GM19455 (cell line): ENCODE results near the gene IRF5.

Experiments
- ATAC-seq: cut with Tn5 transposase; IDR thresholded peaks from one replicate; pipeline ENCODE4 v1.9.1; 2021; ENCODE audit not compliant: unreplicated experiment

The IRF5 gene, protein sequence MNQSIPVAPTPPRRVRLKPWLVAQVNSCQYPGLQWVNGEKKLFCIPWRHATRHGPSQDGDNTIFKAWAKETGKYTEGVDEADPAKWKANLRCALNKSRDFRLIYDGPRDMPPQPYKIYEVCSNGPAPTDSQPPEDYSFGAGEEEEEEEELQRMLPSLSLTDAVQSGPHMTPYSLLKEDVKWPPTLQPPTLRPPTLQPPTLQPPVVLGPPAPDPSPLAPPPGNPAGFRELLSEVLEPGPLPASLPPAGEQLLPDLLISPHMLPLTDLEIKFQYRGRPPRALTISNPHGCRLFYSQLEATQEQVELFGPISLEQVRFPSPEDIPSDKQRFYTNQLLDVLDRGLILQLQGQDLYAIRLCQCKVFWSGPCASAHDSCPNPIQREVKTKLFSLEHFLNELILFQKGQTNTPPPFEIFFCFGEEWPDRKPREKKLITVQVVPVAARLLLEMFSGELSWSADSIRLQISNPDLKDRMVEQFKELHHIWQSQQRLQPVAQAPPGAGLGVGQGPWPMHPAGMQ

DNA sequence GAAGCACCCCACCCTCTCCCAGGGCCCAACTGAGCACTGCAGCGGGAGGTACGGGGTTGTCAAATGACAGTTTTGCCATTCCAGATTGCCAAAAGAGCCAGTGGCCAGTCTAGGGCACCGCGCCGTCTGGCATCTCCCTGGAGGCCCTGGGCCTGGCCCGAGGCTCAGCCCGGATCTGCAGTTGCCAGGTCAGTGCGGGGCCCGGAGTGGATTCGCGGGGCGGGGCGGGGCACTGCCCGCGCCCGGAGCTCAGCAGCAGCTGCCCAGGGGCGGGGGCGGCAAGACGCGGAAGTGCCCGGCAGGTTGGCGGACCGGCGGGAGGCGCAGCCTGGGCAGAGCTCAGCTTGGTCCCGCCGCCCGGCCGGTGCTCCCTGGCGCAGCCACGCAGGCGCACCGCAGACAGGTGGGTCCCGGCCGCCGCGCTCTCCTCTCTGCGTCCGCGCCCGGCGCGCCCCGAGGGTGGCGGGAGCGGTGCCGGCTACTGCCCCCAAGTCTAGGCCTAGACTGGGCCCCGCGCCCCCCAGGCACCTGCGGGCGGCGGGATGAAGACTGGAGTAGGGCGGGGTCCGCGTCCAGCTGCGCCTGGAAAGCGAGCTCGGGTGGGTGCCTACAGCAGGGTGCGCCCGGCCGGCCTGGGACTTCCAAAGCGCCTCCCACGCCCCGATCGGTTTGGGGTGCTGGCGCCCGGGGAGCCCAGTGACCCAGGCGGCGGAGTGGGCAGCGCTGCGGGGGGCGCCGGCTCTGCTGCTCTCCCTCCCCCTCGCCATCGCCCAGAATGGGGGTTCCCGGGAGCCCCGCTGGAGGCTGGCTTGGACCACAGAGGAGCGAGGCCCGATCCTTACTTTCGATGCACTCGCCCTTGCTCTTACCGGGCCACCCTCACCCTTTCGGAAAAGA lies at the start of gene IRF5:
TSS of gene IRF5 (plus strand) at position 281 of the 897 bp plus-strand sequence. CDS start 4,155 bp downstream, outside the sequence.
- no peak for ATAC-seq

DNA sequence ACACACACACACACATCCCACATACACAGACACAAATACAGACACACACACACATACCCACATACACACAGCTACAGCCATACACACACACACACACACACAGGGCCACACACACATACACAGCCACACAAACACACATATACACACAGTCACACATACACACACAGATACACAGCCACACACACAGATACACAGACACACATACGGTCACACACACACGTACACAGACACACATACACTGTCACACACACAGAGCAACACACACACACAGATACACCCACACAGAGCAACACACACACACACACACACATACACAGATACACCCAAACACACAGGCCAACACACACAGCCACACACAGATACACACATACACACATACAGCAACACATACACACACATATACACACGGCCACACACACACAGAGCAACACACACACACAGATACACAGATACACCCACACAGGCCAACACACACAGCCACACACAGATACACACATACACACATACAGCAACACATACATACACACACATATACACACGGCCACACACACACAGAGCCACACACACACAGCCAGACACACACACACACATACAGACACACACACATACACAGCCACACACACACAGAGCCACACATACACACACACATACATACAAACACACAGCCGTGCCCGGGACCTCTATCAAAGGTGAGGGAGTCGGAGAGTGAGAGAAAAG lies 49.5 kb upstream of the IRF5 start:
- ATAC-seq = no peak

DNA sequence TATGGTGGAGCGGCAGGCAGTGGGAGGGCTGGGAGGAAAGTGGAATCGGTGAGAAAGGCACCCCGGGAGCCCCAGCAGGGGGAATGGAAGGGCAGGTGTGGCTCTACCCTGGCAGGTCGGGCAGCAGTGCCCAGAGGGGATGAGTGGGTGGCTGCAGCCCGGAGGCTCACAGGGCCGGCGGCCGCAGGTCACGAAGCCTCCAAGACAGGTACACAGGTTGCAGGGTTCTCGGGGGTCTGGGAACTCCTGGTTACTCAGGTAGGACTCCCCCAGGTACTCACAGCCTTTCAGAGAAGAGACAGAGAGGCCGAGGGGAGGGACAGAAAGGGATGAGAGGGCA lies 49.0 kb upstream of the IRF5 start:
- no peak for ATAC-seq

DNA sequence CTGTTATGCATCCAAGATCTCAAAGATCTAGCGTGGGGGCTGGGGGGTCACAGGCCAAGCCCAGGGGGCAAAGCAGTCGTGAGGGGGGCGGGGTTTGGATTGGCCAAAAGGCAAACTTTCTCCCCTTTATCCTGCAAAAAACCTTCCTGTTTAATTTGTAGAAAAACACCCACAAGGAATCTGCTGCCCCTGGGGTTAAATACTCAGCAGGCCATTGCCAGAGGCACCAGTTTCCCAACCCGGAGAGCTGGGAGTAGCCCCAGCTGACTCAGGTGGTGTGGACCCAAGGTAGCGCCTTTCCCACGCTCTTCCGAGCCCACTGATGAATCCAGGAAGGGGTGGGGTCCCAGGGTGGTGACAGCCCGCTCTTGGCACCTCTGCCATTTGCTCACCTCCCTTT lies 48.6 kb upstream of the IRF5 start:
- ATAC-seq = no peak

DNA sequence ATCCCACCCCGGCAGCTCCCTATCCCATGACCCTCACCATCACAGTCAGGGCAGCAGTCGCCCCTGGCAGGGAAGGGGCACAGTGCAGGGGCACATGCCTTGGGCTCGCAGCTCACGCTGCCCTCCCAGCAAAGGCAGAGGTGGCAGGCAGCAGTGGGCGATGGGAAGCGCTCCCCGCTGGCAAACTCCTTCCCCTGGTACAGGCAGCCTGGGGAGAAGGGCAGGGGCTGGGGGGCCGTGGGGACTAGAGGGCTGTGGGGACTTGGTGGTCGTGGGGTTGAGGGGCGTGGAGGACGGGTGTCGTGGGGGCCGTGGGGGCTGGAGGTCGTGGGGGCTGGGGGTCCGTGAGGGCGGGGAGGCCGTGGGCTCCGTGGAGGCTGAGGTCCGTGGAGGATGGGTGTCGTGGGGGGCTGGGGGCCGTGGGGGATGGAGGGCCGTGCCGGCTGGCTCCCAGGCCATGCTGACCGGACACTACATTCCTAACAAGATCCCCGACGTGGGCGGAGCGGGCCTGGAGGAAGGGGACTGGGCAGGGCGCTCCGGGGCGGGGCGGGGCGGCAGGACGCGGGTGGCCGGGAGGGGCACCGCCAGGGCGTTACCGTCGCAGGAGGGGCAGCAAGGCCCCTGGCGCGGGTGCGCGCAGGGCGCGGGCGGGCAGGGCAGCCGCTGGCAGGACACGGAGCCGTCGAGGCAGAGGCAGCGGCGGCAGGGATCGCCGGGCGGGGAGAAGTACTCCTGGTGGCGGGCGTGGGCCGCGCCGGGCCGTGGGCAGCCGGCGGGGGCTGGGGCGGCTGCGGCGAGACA lies 47.2 kb upstream of the IRF5 start:
- ATAC-seq = no peak

DNA sequence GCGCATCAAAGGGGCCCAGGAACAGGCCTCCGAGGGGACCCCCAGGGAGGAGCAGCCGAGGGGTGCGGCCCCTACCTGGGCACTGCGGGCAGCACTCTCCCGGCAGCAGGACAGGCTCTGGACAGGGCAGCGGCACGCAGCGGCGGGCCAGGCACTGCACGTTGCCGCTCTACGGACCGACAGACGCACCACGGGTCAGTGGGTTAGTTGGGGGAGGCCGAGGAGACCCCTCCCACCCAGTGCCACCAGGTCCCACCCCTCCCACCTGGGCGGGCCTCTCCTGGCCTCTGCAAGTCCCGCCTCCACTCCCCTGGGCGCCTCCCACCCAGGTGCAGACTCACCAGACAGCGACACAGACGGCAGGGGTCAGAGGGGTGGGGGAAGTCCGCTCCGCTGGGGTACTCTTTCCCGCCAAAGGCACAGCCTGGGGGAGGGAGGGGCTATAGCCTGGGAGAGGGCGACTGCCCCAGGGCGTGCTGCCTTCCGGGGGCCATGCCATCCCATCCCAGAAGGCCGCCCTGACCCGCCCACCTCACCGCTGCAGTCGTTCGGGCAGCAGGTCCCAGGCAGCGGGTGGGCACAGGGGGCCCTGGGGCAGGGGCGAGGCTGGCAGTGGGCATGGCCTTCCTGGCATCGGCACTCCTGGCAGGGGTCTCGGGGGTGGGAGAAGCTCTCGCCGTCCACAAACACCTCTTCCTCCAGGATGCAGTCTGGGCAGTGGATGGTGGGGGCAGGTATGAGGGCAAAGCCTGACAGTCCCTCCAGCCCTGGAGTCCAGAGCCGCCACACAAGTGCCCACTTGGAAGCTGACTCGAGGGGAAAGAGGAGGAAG lies 46.4 kb upstream of the IRF5 start:
- ATAC-seq = no peak

DNA sequence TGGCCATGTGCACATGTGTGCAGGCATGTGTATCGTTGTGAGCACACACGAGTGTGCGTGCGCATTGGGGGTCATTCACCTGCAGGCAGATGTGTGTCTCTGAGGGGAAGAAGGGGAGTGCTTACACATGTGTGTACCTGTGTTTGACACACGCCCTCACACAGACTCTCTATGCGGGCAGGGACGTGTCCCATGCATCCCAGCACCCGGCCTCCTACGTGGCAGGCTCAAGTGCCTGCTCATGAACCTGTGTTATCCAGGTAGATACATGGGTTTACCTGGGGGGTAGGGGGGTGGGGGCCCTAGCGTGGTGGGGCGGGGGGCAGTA lies 45.8 kb upstream of the IRF5 start:
- ATAC-seq = no peak

DNA sequence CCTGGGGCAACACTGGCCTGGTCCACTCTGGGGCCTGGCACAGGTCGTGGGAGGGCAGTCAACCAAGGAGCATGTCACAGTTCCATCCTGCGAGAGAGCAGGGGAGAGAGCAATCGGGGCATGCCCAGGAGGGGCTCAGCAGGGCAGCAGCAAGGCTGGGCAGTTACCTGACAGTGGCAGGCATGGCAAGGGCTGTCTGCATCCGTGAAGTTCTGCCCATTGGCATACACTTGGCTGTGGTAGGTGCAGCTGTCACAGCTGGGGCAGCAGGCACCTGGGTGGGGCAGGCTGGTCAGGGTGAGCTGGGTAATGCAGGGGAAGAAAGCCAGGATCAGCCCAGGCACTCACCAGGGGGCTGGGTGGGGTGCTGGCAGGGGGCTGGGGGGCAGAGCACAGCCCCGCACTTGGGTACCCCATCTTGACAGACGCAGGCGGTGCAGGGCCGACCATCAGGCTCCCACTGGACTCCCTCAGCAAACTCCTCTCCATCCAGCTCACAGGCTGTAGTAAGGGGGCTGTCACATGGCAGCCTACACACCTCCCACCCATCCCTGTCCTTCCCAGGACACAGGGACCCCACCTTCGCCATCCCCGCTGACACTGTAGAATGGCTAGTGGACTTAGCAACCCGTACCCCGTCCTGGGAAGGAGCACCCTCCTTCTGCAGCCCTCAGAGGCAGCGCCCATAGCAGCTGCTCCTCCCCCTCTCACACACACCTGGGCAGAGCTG lies 45.0 kb upstream of the IRF5 start:
- ATAC-seq = no peak

DNA sequence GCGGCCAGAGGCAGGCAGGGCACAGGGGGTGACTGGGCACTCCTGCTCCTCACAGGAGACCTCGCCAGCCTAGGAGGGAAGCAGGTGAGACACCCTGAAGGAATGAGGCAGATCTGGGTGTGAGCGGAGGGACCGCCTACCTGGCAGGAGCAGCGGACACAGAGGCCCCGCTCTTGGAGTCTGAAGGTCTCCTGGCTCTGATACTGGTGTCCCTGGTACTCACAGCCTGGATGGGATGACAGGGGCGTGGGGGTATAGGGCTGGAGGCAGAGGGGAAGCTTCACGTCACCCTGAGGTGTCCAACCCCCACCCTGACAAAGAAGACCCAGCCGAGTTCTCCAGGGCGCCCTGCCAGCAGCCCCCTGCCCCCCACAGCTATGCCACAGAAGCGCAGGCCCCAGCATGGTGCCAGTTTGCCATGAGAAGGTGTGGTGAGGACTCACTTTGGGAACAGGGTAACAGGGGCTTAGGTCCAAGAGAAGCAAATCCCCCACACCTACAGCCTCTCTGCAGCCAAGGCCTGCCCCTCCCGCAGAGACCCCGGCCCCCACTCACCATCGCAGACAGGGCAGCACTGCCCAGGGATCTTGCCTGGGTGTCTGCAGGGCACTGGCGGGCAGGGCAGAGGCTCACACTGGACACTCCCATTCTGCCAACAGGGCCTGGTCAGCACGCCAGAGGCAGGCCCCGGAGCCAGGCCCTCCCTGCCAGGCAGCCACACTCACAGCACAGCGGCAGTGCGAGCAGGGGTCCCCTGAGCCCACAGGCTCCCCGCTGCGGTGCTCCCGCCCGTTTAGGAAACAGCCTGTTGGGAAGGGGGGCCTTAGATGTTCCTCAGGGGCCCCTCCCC lies 44.3 kb upstream of the IRF5 start:
- no peak for ATAC-seq

DNA sequence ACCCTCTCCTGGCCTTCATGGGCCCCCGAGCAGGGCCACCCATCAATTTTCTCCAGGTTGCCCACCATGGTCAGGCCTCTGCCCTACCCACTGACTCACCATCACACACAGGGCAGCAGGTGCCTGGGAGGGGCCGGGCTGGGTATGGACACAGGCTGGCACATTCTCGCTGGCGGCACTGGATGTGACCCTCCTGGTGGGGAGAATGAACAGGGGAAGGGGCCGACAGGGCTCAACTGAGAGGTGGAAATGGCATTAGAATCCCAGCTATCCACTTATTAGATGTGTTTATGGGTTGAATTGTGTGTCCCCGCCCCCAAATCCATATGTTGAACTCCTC lies 43.7 kb upstream of the IRF5 start:
- no peak for ATAC-seq

DNA sequence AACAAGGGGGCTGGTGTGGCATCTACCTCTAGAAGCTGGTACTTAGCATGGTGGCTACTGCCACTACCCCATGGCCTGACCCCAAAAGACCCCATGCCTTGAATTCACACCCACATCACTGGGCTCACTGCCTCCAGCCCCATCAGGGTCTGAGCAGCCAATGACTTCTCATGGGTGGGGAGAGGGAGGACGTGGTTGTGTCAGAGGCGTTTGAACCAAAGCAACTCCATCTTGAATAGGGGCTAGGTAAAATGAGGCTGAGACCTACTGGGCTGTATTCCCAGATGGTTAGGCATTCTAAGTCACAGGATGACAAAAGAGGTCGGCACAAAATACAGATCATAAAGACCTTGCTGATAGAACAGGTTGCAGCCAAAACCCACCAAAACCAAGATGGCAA lies 42.4 kb upstream of the IRF5 start:
- no peak for ATAC-seq

DNA sequence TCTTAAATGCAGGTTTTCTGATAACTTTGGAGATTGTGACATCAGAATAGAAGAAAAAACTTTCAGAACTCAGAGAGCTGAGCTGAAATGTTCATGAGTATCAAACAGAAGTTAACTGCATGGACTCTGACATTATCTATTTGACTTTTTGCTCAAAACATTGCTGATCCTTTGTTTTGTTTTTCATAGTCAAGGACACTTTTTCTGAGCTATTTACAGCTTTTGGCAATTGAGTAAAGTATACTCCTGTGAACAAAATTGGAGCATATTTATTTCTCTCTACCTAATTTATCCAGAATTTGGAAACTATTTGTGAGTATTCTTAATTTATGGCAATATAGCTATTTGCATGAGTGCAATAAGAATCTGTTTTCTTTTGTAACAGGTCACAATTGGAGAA lies 38.3 kb upstream of the IRF5 start:
- no peak for ATAC-seq

DNA sequence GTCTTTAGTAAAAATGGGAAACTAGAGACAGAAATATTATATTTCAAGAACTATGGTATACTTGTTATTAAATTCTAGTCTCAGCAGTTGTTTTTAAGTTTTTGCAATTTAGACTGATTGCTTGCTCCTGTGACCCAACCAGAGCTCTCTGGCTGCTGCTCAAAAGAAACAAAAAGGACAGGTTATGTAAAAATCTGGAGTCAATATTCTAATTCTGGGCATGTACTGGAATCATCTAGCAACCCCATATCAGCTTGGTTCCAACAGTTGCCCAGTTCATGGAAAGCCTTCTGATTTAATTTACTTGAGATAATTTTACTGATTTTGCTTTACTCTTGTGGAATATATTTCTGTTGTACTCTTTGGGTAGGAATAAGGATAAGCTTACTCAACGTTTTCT lies 37.5 kb upstream of the IRF5 start:
- no peak for ATAC-seq

DNA sequence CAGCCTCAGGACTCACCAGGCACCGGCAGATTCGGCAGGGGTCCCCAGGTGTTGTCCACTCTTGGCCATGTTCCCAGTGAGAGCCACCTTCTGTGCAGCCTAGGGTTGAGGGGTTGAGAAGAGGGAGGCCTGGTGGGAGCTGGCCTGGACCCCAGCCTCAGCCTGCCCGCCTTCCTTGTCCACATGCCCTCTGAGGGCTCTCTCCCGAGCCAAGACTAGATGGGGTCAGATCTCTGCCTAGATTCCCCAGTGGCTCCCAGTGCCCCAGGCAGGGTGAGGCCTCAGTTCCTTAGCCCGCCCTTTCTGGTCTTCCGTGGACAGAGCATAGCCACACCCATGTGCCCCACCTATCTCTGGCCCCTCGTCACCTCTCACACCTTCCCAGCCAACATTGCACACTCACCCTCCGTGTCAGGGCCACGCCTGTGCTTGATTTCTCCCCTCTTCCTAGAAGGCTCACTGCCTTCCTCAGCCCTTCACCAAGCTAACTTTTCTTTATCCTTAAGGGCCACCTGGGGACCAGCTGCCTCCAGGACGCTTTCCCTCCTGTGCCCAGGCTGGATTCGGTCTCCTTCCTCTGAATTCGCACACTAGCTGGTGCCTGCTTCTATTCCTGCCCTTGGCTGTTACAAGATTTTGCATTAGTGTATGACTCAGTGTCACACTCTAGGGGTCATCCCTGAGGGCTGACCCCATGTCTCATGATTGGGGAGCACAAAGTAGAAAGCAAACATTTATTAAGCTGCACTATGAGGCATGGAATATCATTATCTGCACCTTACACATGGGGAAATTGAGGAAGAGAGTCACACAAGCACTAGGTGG lies 34.8 kb upstream of the IRF5 start:
- ATAC-seq = no peak

DNA sequence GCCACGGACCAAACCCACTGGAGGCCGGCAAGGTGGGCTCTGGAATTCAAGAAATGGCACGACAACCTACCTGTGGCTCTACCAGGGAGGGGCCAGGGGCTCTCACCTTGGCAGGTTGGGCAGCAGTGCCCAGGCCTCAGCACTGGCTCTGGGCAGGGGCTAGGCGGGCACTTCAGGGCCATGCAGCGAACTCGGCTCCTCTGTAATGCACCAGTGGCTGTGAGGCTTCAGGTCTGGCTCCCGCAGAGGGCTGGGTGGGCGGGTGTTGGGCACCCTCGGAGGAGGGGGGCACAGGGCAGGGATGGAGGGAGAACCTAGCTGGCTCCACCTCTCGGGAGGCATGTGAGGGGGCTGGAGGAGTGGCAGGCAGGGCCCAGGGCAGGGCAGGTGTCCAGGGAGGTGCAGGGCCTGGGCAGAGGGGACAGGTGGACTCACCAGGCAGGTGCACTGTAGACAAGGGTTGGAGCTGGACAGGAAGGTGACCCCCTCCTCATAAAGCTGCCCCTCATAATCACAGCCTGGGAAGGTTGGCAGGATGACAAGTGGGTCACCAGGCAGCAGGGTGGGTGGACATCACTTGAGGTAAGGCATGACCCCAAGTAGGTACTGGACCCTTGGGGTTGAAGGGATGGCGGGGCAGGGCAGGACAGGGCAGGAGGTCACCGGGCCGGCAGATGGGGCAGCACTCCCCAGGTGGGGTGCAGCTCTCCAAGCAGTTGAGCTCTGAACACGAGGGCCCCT lies 33.9 kb upstream of the IRF5 start:
- no peak for ATAC-seq

DNA sequence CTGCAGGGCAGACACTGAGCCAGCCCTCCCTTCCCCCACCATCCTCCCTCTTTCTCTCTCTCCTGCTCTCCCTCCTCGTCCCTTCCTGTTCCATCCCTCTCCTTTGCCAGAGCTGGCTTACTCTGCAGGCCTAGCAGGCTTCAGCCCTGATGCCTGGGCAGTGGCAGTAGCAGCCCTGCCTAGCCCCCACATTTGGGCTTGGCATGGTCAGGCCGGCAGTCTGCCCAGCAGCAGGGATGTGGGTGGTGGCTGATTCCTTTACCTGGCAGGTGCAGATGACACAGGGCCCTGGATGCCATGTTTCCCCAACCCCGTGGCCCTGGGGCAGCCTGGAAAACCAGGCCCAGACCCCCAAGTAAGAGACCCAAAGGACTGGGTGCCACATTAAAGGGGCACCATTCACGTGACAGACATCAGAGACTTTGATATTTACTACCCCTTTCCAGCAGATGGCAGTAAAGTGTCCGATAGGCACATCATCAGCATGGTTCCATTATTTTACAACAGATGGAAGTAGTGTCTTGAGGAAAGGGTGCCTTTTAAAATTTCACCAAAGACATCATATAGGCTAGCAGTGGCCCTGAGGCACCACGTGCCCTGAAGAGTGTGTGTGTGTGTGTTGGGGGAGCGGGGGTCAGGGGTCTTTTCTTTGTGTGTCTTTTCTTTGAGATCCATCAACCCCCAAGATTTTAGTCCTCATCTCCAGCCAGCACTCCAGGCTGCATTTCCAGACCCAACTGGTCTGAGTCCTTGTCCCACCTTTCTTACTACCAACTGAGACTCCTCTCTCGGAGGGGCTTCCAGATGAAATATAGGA lies 33.1 kb upstream of the IRF5 start:
- ATAC-seq = no peak
